ENCODE results near the gene CRADD.

- TF ChIP-seq CTCF (IDR thresholded peaks at IDR 0.05; ENCODE audit: borderline replicate concordance, extremely low read depth, low read length, poor library complexity, severe bottlenecking), result no peak
- no peak for TF ChIP-seq EZH2 (IDR thresholded peaks at IDR 0.05; ENCODE audit: borderline replicate concordance, low read depth, low read length, severe bottlenecking)
Observed at GRCh38 chr12:93654421-93654820, 22.8 kb upstream of the CRADD start.

All from DND-41 (cell line).